ENCODE data around the gene RPS6KA3. TPM values are rescaled to one million over a fixed set of nuclear protein-coding genes. Genes with fewer than 3 reads are reported as not detected.

RPS6KA3 gene
- total and polyA plus RNA-seq, 2 of the 8 experiments (the other 6 are each of a cell fraction or from before 2014, with no cell fraction given): 7.1 to 13.0 TPM

- TF ChIP-seq ZNF274 (IDR thresholded peaks at IDR 0.05; ENCODE audit: borderline replicate concordance, extremely low read depth, low read length) (no peak), TAF1 (IDR thresholded peaks at IDR 0.05; ENCODE audit: low read depth, low read length) (no peak), HDAC2 (IDR thresholded peaks at IDR 0.05; ENCODE audit: borderline replicate concordance in 1 of 2, low read depth in 2 of 2, low read length in 2 of 2) (no peak), PHF8 (conservative IDR thresholded peaks at IDR 0.05; ENCODE audit: low read depth, low read length) (no peak), JUND (IDR thresholded peaks at IDR 0.05; ENCODE audit: low read length) (no peak)
These were observed 55.4 kb downstream of the RPS6KA3 start (continued) for GRCh38 chrX:20211261-20211786.
